KMS-11 (cell line): Measurements from ENCODE around the gene RAB11FIP2.

Experiments
- H2AFZ ChIP-seq: fragments of 200-600 bp; sonication (generic); 2 replicates; pipeline ENCODE4 v1.6.1; 2016; ENCODE audit warnings: antibody characterized with exemption, mixed run types, low read depth
- H3K27ac ChIP-seq: fragments of 200-600 bp; sonication (generic); 2 replicates; pipeline ENCODE4 v1.6.1; 2016; ENCODE audit warnings: mild to moderate bottlenecking, mixed run types
- H3K27me3 ChIP-seq: fragments of 200-600 bp; sonication (generic); 2 replicates; pipeline ENCODE4 v1.6.1; 2017; ENCODE audit warnings: mild to moderate bottlenecking, low read depth, mixed run types, moderate library complexity; ENCODE audit not compliant: insufficient read depth
- H3K36me3 ChIP-seq: fragments of 200-600 bp; sonication (generic); 2 replicates; pipeline ENCODE4 v1.6.1; 2017; ENCODE audit warnings: mild to moderate bottlenecking, mixed run types; ENCODE audit not compliant: insufficient read depth
- H3K4me1 ChIP-seq: fragments of 200-600 bp; sonication (generic); 2 replicates; pipeline ENCODE4 v1.6.1; 2016; ENCODE audit warnings: mild to moderate bottlenecking, low read depth, mixed run types; ENCODE audit not compliant: poor library complexity, severe bottlenecking
- H3K4me2 ChIP-seq: fragments of 200-600 bp; sonication (generic); 2 replicates; pipeline ENCODE4 v1.7.0; 2016; ENCODE audit warnings: mild to moderate bottlenecking, mixed run types
- H3K4me3 ChIP-seq: fragments of 200-600 bp; sonication (generic); IDR thresholded peaks from 2 replicates; pipeline ENCODE4 v1.6.1; 2017; ENCODE audit warnings: low read depth, low read length, mixed read lengths; ENCODE audit not compliant: insufficient read depth
- H3K79me2 ChIP-seq: fragments of 200-600 bp; sonication (generic); 2 replicates; pipeline ENCODE4 v1.6.1; 2016; ENCODE audit warnings: low read depth, mixed run types; ENCODE audit not compliant: insufficient read depth
- H3K9ac ChIP-seq: fragments of 200-600 bp; sonication (generic); 2 replicates; pipeline ENCODE4 v1.6.1; 2016; ENCODE audit warnings: mild to moderate bottlenecking, mixed run types
- H4K20me1 ChIP-seq: fragments of 200-600 bp; sonication (generic); 2 replicates; pipeline ENCODE4 v1.6.1; 2016; ENCODE audit warnings: mild to moderate bottlenecking, mixed run types; ENCODE audit not compliant: insufficient read depth
- TF ChIP-seq, protein P1 (sequence below): fragments of 200-600 bp; sonication (generic); conservative IDR thresholded peaks from 2 replicates; pipeline ENCODE4 v1.6.1; 2017; ENCODE audit warnings: low read depth, mild to moderate bottlenecking, antibody characterized with exemption, low read length, moderate library complexity, mixed read lengths

Gene RAB11FIP2

DNA sequence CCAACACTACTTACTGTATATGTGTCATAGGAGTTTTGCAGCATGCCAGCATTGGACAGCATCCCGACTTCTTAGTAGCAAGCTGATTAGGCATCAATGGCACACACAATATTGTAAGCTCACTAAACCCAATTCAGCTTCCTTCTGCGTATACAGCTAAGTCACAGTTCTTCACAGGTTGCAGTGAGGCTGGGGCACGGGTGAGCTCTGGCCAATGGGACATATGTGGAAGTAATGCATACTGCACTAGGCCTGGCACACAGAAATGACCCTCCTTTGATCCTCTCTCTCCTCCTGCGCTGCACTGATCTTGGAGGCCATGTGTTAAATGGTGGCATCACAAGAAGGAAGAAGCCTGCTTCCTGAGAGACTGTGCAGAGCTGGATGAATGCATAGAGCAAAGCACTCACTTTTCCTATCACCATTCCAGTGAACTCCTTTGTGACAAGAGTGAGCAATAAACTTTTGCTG, 11.9 kb downstream of the RAB11FIP2 start:
- Histone ChIP-seq H3K4me2 (no peak overlapping the region), H3K4me3 (no peak overlapping the region), H4K20me1 (no peaks in the 10 kb centered on the region), H3K9ac (no peak overlapping the region), H3K79me2 (no peaks in the 10 kb centered on the region), H2AFZ (no peak overlapping the region), H3K27ac (no peak overlapping the region), H3K36me3 (no peaks in the 10 kb centered on the region), H3K27me3 (no peaks in the 10 kb centered on the region), H3K4me1 (peaks cover 23% of the 10 kb centered on the region)
- TF ChIP-seq, protein P1, sequence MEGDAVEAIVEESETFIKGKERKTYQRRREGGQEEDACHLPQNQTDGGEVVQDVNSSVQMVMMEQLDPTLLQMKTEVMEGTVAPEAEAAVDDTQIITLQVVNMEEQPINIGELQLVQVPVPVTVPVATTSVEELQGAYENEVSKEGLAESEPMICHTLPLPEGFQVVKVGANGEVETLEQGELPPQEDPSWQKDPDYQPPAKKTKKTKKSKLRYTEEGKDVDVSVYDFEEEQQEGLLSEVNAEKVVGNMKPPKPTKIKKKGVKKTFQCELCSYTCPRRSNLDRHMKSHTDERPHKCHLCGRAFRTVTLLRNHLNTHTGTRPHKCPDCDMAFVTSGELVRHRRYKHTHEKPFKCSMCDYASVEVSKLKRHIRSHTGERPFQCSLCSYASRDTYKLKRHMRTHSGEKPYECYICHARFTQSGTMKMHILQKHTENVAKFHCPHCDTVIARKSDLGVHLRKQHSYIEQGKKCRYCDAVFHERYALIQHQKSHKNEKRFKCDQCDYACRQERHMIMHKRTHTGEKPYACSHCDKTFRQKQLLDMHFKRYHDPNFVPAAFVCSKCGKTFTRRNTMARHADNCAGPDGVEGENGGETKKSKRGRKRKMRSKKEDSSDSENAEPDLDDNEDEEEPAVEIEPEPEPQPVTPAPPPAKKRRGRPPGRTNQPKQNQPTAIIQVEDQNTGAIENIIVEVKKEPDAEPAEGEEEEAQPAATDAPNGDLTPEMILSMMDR: no peak

- no peak overlapping the region for H2AFZ ChIP-seq
- TF ChIP-seq, protein P1: no peak
- H3K27me3 ChIP-seq: no peaks in the 10 kb centered on the region
- H4K20me1 ChIP-seq: no peaks in the 10 kb centered on the region
- H3K36me3 ChIP-seq: no peaks in the 10 kb centered on the region
- H3K9ac ChIP-seq: no peak overlapping the region
- no peak overlapping the region for H3K4me3 ChIP-seq
- H3K4me1 ChIP-seq: peaks cover 32% of the 10 kb centered on the region
- no peak overlapping the region for H3K27ac ChIP-seq
- no peak overlapping the region for H3K4me2 ChIP-seq
- no peaks in the 10 kb centered on the region for H3K79me2 ChIP-seq
Observed at GRCh38 chr10:118033905-118034304, 12.8 kb downstream of the RAB11FIP2 start.

DNA sequence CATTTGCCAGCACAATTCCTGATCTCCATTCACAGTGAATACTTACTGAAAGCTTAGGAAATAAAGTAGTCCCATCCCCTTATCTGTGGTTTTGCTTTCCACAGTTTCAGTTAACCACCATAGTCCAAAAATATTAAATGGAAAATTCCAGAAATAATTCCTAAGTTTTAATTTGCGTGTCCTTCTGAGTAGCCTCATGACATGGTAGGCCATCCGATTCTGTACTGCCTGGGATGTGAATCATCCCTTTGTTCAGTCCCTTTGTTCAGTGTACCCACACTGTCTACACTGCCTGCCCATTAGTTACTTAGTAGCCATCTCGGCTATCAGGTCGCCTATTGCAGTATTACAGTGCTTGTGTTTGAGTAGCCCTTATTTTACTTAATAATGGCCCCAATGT, 14.2 kb downstream of the RAB11FIP2 start:
- Histone ChIP-seq H3K36me3 (no peaks in the 10 kb centered on the region), H2AFZ (no peak overlapping the region), H3K4me1 (peaks cover 45% of the 10 kb centered on the region), H3K79me2 (no peaks in the 10 kb centered on the region), H3K27ac (no peak overlapping the region), H3K4me2 (no peak overlapping the region), H3K9ac (no peak overlapping the region), H4K20me1 (no peaks in the 10 kb centered on the region), H3K4me3 (no peak overlapping the region), H3K27me3 (no peaks in the 10 kb centered on the region)
- TF ChIP-seq, protein P1: no peak

DNA sequence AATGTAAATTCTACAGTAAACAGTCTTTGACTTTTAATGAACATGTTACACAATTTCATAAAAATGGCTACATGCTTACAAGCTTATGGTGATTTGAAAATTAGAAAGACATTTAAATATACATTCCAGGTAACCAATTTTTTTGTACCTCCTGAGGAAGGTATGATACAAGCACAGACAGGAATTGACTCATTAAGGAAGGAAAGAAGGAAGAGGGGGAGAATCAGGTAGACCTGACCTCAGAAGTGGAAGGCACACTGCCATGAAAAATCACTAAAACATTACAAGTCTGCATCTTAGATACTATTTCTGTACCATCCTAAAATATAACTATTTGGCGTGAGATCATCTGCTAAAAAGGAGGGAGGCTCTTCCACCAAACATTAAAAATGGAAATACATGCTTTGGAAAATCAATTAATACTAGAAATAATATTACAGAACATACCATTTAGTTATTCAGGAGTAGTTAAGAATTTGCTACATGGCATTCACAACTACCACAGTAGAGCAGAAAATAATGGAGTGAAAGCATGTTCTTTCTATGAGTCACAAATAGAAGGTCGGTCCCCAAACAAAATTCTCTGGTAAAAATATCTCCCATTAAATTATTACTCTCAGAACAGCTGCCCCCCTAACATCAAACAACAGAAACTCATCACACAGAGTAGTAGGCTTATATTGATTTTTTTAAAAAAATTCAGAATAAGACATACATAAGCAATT, 15.2 kb downstream of the RAB11FIP2 start:
- H3K36me3 ChIP-seq: no peaks in the 10 kb centered on the region
- H3K4me2 ChIP-seq: no peak overlapping the region
- H3K27ac ChIP-seq: no peak overlapping the region
- no peak overlapping the region for H2AFZ ChIP-seq
- H3K79me2 ChIP-seq: no peaks in the 10 kb centered on the region
- H3K27me3 ChIP-seq: no peaks in the 10 kb centered on the region
- H4K20me1 ChIP-seq: no peaks in the 10 kb centered on the region
- peaks cover 56% of the 10 kb centered on the region for H3K4me1 ChIP-seq
- H3K9ac ChIP-seq: no peak overlapping the region
- TF ChIP-seq, protein P1: no peak
- H3K4me3 ChIP-seq: no peak overlapping the region
